Suprapubic skin (tissue), 3 donors: ENCODE results near the gene TTC38.

ENCODE experiments used
- CTCF ChIP-seq, 2 donors: fragments of 200-600 bp in 1 of 2; fragments of 450-650 bp in 1 of 2; sonication (generic) in 1 of 2; IDR thresholded peaks; one replicate each; pipeline ENCODE4 v1.5.1; 2016 to 2019; ENCODE audit warnings: antibody characterized with exemption in 2 of 2, mild to moderate bottlenecking in 1 of 2, moderate library complexity in 1 of 2
- EP300 ChIP-seq: sonication (generic); formaldehyde crosslinking; IDR thresholded peaks from one replicate; pipeline ENCODE4 v1.6.1; 2017; ENCODE audit warnings: antibody characterized with exemption
- POLR2A ChIP-seq, 2 donors: fragments of 450-650 bp; IDR thresholded peaks; one replicate each; pipeline ENCODE4 v1.6.1; 2017; ENCODE audit warnings: antibody characterized with exemption in 2 of 2, mild to moderate bottlenecking in 2 of 2, moderate library complexity in 2 of 2

DNA sequence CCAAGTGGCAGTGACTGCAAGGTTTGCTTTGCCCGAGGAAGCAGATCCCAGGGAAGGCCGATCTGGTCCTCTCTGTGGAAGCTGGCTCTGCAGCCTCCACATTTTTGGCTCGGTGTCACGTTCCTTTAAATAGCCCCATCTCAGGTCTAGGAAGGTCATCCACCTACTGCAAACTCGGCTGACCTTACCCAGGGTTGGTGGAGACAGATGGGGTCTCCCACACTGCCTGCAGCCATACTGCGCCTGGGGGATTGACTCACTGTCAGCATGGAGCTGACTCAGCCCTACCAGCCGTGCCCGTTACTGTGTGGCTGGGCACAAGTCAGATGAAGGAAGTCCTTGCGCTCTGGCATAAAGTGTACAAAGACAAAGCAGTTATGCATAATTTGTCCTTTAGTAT lies 34.6 kb upstream of the TTC38 start:
- TF ChIP-seq POLR2A (IDR thresholded peaks at IDR 0.05): no peak
- TF ChIP-seq CTCF (IDR thresholded peaks at IDR 0.05): no peak
- TF ChIP-seq EP300: no peak
